ENCODE measurements around the gene BACH2.

BACH2 gene

GRCh38 chr6:90231798-90232197, 64.8 kb downstream of the BACH2 start:
- H3K36me3 ChIP-seq (ENCODE audit: control insufficient read depth, low read length): peaks cover 100% of the 10 kb centered on the region
- H3K4me1 ChIP-seq (ENCODE audit: control insufficient read depth, low read length): peaks cover 92% of the 10 kb centered on the region
- peaks cover 69% of the 10 kb centered on the region for H3F3A ChIP-seq (ENCODE audit: control insufficient read depth, insufficient read depth)
- peaks cover 55% of the 10 kb centered on the region for H4K20me1 ChIP-seq (ENCODE audit: control insufficient read depth, insufficient read depth, low read depth, low read length)
- no peaks in the 10 kb centered on the region for H3K27me3 ChIP-seq (ENCODE audit: control insufficient read depth, low read length)
- H3K9me2 ChIP-seq (replicated peaks; ENCODE audit: control insufficient read depth, low read length): no peaks in the 10 kb centered on the region
- no peak overlapping the region for H3K27ac ChIP-seq (ENCODE audit: low read depth, low read length)
- H3K9me3 ChIP-seq (ENCODE audit: control insufficient read depth, insufficient read depth, low read length): no peaks in the 10 kb centered on the region
- peaks cover 100% of the 10 kb centered on the region for H3K79me2 ChIP-seq (ENCODE audit: control insufficient read depth, low read length)
- H3K4me2 ChIP-seq (ENCODE audit: low read length): no peak overlapping the region
- TF ChIP-seq EZH2phosphoT487 (IDR thresholded peaks at IDR 0.05; ENCODE audit: borderline replicate concordance, low read length): no peak
- no peak for TF ChIP-seq CTCF (IDR thresholded peaks at IDR 0.05; ENCODE audit: low read depth, low read length, poor library complexity, severe bottlenecking)
- H3K4me3 ChIP-seq (ENCODE audit: low read length): no peak overlapping the region

- peaks cover 100% of the 10 kb centered on the region for H3K79me2 ChIP-seq (ENCODE audit: control insufficient read depth, low read length)
- H3K27me3 ChIP-seq (ENCODE audit: control insufficient read depth, low read length): no peaks in the 10 kb centered on the region
- H3K36me3 ChIP-seq (ENCODE audit: control insufficient read depth, low read length): peaks cover 100% of the 10 kb centered on the region
- no peak overlapping the region for H3K4me3 ChIP-seq (ENCODE audit: low read length)
- no peaks in the 10 kb centered on the region for H3K9me2 ChIP-seq (replicated peaks; ENCODE audit: control insufficient read depth, low read length)
- H3F3A ChIP-seq (ENCODE audit: control insufficient read depth, insufficient read depth): peaks cover 69% of the 10 kb centered on the region
- no peak overlapping the region for H3K4me2 ChIP-seq (ENCODE audit: low read length)
- H3K4me1 ChIP-seq (ENCODE audit: control insufficient read depth, low read length): peaks cover 92% of the 10 kb centered on the region
- 0 out of 2 replicates have a peak, but pooled peaks cover 1% of the 10 kb centered on the region for H3K9me3 ChIP-seq (ENCODE audit: control insufficient read depth, insufficient read depth, low read length)
- no peak for TF ChIP-seq CTCF (IDR thresholded peaks at IDR 0.05; ENCODE audit: low read depth, low read length, poor library complexity, severe bottlenecking)
- no peak for TF ChIP-seq EZH2phosphoT487 (IDR thresholded peaks at IDR 0.05; ENCODE audit: borderline replicate concordance, low read length)
- H4K20me1 ChIP-seq (ENCODE audit: control insufficient read depth, insufficient read depth, low read depth, low read length): peaks cover 55% of the 10 kb centered on the region
- no peak overlapping the region for H3K27ac ChIP-seq (ENCODE audit: low read depth, low read length)
Measured at GRCh38 chr6:90231308-90231707, 65.3 kb downstream of the BACH2 start.

GRCh38 chr6:90230548-90231215, 66.0 kb downstream of the BACH2 start:
- H3K4me2 ChIP-seq (ENCODE audit: low read length): no peak overlapping the region

More at GRCh38 chr6:90230548-90231215, 66.0 kb downstream of the BACH2 start:
- Histone ChIP-seq H3F3A (ENCODE audit: control insufficient read depth, insufficient read depth) (peaks cover 67% of the 10 kb centered on the region), H3K4me1 (ENCODE audit: control insufficient read depth, low read length) (peaks cover 92% of the 10 kb centered on the region), H3K79me2 (ENCODE audit: control insufficient read depth, low read length) (peaks cover 100% of the 10 kb centered on the region), H3K4me3 (ENCODE audit: low read length) (no peak overlapping the region), H3K36me3 (ENCODE audit: control insufficient read depth, low read length) (peaks cover 100% of the 10 kb centered on the region), H3K27ac (ENCODE audit: low read depth, low read length) (no peak overlapping the region), H3K9me3 (ENCODE audit: control insufficient read depth, insufficient read depth, low read length) (0 out of 2 replicates have a peak, but pooled peaks cover 4% of the 10 kb centered on the region), H3K27me3 (ENCODE audit: control insufficient read depth, low read length) (no peaks in the 10 kb centered on the region), H4K20me1 (ENCODE audit: control insufficient read depth, insufficient read depth, low read depth, low read length) (peaks cover 55% of the 10 kb centered on the region), H3K9me2 (replicated peaks; ENCODE audit: control insufficient read depth, low read length) (no peaks in the 10 kb centered on the region)
- TF ChIP-seq EZH2phosphoT487 (IDR thresholded peaks at IDR 0.05; ENCODE audit: borderline replicate concordance, low read length) (no peak), CTCF (IDR thresholded peaks at IDR 0.05; ENCODE audit: low read depth, low read length, poor library complexity, severe bottlenecking) (no peak)
